NAMALWA (cell line): Measurements from ENCODE around the gene GLG1.
"Not testable (repeated sequence)": the region's sequence is repeated elsewhere in the genome, so short reads cannot be mapped to it uniquely, and the experiment has no call there.

Experiments
- DNase-seq: peaks from one replicate; pipeline ENCODE4 v3.0.0-alpha.2; 2015; ENCODE audit warnings: low spot score

Gene GLG1

DNA sequence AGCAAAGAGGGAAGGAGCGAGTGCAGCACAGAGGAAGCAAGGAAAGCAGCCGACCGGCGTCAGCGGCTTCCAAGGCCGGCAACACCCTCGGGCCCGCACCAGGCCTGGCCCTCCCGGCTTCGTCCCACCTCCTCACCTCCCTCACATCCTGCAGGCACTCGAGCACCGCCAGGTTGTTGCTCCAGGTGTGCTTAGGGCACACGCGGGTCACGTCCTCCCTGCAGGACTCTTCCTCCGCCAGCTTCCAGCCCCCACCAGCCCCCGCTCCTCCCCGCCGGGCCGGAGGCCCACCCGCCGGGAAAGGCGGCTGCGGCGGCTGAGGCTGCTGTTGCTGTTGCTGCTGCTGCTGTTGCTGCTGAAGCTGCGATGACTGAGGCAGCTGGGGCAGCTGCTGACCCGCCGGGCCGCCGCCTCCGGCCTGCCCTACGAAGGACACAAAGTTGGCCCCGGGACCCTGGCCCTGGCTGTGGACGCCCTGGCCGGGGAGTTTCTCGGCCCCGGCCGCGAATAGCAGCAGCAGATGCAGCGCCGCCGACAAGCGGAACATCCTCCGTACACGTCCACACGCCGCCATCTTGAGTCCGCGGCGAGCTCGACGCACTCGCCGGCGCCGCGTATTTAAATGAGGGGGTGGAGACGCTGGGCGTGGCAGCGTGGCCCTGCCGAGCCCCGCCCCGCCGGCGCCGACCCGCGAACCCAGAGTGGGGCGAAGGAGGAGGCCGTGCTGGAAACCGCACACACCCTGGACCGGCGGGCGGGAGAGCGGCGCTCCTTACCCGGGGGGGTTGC lies at the start of gene GLG1:
Gene GLG1, minus strand, starts transcription at position 594 of the 789 bp plus-strand sequence. Its CDS starts 20 bp downstream, at position 574.
- peak; percentile 94 for DNase-seq

DNA sequence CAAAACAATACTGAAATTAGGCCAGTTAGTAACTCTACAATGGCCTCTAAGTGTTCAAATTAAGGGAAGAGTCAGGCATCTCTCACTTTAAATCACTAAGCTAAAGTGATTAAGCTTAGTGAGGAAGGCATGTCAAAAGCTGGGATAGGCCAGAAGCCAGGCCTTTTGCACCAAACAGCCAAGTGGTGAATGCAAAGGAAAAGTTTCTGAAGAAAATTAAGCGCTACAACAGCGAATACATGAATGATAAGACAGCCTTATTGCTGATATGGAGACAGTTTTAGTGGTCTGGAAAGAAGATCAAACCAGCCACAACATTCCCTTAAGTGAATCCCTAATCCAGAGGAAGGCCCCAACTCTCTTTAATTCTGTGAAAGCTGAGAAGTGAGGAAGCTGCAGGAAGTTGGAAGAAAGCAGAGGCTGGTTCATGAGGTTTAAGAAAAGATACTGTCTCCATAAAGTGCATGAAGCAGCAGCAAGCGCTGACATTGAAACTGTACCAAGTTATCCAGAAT lies 47.7 kb upstream of the GLG1 start:
- DNase-seq: no peak

- DNase-seq: not testable (repeated sequence)
Observed at GRCh38 chr16:74652883-74653282, 46.0 kb upstream of the GLG1 start.

- no peak for DNase-seq
Observed at GRCh38 chr16:74652249-74652648, 45.3 kb upstream of the GLG1 start.

GRCh38 chr16:74651841-74652240 lies 44.9 kb upstream of the GLG1 start:
- DNase-seq: no peak

- DNase-seq: peak; percentile 58
Observed at GRCh38 chr16:74650966-74651567, 44.2 kb upstream of the GLG1 start.

GRCh38 chr16:74649839-74650504 lies 43.1 kb upstream of the GLG1 start:
- DNase-seq: no peak

DNA sequence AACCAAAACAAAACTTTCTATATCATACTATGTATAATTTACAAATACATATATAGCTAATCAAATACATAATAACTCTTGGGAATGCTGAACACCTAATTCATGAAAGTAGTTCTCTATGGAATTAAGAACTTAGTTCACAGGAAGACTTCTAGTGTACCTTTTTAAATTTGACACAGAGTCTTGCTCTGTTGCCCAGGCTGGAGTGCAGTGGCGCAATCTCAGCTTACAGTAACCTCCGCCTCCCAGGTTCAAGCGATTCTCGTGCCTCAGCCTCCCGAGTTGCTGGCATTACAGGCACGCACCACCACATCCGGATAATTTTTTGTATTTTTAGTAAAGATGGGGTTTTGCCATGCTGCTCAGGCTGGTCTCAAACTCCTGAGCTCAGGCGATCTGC lies 35.1 kb upstream of the GLG1 start:
- no peak for DNase-seq

DNA sequence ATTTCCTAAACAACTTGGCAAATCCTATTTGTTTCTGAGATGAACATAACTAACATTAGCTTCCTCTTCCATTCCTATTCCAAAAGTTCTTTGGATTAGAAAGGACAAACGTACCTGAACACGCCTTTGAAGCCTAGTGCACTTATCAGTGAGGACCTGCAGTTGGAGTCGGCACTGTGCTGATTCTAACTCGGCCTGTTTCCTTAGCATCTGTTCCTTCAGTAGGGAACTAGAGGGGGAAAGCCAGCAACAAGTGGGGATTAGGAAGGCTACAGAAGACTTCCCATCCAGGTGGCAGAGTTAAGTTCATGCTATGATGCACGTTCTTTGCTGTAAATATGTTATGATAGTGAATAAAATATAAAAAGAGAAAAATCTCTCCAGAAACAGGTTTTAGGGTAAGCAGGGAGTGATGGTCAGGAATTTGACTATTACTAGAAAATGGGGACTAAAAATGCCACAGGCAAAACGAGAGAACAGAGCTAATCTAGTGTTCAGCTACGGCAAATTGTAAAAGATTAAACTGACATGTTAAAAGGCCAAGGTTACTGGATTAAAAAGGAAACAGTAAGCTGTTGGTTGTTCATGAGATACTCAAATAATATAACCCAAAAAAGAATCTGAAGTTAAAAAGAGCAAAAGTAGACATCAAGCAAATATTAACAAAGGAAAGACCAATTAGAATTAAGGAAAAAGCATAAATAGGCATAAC lies 31.0 kb upstream of the GLG1 start:
- DNase-seq: no peak

- no peak for DNase-seq
Observed at GRCh38 chr16:74635303-74635702, 28.4 kb upstream of the GLG1 start.

- DNase-seq: no peak
Observed at GRCh38 chr16:74633686-74634085, 26.8 kb upstream of the GLG1 start.

DNA sequence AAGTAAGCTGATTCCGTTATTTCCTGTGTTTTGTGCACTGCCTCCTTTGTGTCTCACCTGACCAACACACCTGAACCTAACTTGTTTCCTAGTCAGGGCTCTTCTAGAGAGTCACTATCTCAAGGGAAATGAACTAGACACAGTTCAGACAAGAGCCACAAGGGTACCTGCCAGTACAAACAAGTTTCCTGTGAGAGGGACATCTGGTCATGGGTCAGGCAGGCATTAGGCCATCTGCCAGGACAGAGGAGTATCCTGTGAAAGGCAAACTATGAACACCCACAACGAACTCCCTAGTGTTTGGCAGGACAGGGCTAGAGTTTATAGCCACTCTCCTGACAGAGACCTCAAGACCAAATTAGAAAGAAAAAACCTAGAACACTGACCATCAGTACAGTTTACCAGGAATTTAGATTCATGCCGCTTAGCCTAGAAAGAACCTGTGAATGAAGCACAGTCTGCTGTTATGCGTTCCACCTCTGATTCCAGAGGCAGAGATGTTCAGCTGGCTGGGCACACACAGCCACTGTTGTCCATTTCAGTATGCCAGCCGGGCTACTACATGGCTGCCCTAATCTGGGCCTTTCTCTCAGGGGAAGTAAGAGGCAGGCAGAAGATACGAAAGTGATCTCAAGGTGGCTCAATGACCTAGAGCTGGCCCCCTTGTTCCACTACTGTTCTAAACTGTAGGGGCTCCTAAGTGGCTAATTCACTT lies 20.7 kb upstream of the GLG1 start:
- no peak for DNase-seq

DNA sequence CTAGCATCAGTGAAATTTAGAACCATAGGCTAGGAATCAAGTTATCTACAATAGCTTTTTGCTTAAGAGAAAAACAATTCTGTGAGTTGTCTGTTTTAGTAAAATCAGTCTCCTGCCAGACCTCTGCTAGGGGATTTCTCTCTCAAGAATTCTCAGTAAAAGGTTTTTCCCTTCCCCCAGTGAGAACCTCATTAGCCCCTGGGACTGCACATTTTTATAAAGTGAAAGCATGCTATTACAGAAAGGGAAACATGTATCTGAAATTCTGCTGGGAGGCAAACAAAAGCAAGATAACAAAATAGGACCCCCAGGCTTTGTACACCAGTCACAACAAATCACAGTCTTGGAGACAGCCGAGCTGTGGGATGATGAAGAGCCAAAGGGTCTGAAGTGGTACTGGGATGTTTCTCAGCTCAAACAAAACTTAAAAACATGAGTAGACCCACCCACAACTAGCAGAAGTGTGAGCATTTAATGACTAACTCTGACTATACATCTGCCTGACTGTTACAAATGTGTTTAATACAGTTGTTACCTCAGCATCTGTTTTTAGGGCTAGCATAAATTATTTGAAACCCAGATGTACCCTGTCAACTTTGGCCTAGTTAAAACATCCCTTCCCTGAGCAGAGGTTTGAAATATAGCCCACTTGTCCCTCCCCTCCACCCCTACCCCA lies 20.0 kb upstream of the GLG1 start:
- DNase-seq: no peak

DNA sequence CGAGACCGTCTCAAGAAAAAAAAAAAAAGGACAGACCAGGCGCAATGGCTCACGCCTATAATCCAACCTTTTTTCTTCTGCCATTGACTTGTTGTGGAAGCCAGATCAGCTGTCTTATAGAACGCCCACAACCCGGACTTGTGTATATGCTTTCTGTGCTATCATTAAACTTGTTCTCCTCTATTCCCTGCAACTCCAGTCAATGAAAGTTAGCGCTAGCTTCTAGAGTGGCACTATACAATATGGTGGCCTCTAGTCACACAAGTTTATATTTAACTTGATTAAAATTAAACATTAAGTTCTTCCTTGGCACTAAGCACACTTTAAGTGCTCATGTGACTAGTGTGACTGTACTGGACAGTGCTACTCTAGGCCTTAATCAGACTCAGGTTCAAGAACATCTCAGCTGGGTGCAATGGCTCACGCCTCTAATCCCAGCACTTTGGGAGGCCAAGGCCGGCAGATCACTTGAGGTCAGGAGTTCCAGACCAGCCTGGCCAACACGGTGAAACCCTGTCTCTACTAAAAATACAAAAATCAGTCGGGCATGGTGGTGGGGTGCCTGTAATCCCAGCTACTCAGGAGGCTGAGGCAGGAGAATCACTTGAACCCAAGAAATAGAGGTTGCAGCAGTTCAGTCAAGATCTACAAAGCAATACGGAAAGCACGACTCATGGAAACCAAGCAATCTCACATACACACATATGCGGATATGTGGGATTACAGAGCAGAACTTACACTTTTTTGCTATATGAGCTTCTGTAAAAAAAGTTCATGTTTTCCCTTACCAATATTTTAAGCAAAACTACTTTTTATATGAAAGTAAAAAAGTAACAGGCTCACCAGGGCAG lies 18.8 kb upstream of the GLG1 start:
- no peak for DNase-seq

GRCh38 chr16:74623839-74624235 lies 16.9 kb upstream of the GLG1 start:
- no peak for DNase-seq

GRCh38 chr16:74623214-74623838 lies 16.4 kb upstream of the GLG1 start:
- peak; percentile 80 for DNase-seq

DNA sequence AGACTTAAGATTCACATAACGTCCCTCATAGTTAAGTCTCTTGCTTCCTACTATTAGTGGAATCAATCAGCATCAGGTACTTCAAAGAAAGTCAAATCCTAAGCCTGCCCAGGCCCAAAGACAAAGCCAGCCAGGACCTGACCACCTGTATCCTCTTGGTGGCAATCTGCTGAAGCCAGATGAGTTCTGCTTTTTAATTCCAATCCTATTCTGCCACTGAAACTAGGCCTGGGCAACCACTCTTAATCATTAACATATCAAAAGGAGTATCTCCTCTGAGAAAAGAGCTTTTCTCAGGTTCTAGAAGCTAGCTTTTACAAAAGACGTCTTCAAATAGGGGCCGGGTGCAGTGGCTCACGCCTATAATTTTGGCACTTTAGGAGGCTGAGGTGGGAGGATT lies 15.1 kb upstream of the GLG1 start:
- DNase-seq: no peak

- DNase-seq: no peak
Observed at GRCh38 chr16:74617206-74617788, 10.4 kb upstream of the GLG1 start.

- no peak for DNase-seq
Observed at GRCh38 chr16:74611721-74612120, 4.8 kb upstream of the GLG1 start.
